ENCODE measurements around the gene SH3BP2.

SH3BP2 gene

DNA sequence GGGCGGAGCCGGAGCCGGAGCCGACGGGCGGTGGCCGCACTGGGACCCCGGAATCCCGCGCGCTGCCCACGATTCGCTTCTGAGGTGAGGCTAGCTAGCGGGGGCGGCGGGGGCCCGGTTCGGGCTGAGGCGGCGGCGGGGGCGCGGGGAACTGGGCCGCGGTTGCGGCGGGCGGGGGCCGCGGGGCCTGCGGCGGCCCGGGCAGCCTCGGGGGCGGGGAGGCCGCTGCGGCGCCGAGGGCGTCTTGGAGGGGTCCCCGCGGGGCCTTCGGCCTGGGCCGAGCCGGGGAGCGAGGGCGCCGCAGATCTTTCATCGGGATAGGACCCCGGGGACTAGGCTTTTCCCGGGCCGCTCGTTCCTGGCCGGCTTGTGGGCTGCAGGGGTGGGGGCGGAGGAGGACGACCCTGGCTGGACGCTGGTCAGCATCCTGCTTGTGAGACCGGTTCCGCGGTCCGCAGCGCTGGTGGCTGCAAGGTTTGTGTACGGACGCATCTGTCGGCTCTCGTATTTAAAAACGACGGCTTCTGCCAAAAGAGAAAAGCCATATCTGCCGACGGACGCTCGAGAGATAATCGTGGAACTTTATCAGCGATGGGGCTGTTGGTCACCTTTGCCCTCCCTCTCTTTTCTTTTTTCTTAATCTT is 51.2 kb downstream of the SH3BP2 start:
- H3K9me3 ChIP-seq: no peaks in the 10 kb centered on the region
- in situ Hi-C loops (cut with MboI; ENCODE audit: low sequenced_read_pairs): no loop called here
- peak overlapping the region; percentile 76 for H3K4me3 ChIP-seq
- no peaks in the 10 kb centered on the region for H3K27me3 ChIP-seq (ENCODE audit: low read depth)
- peak in 1 of 2 experiments; percentile 44 for DNase-seq (ENCODE audit: low spot score in 2 of 2)
- no peaks in the 10 kb centered on the region for H3K36me3 ChIP-seq (replicated peaks)
- H3K4me1 ChIP-seq: peaks cover 3% of the 10 kb centered on the region; the same call in 1 of the 2 replicates

GRCh38 chr4:2846172-2846571 is 53.3 kb downstream of the SH3BP2 start:
- DNase-seq (ENCODE audit: low spot score in 2 of 2): no peak
- no peaks in the 10 kb centered on the region for H3K27me3 ChIP-seq (ENCODE audit: low read depth)
- H3K36me3 ChIP-seq (replicated peaks): no peaks in the 10 kb centered on the region
- H3K9me3 ChIP-seq: no peaks in the 10 kb centered on the region
- in situ Hi-C loops (cut with MboI; ENCODE audit: low sequenced_read_pairs): no loop called here
- H3K4me1 ChIP-seq: peaks cover 6% of the 10 kb centered on the region; the same call in 1 of the 2 replicates
- no peak overlapping the region for H3K4me3 ChIP-seq

- H3K9me3 ChIP-seq: no peaks in the 10 kb centered on the region
- in situ Hi-C loops (cut with MboI; ENCODE audit: low sequenced_read_pairs): no loop called here
- no peak for DNase-seq (ENCODE audit: low spot score in 2 of 2)
- no peaks in the 10 kb centered on the region for H3K36me3 ChIP-seq (replicated peaks)
- no peak overlapping the region for H3K4me3 ChIP-seq
- H3K27me3 ChIP-seq (ENCODE audit: low read depth): no peaks in the 10 kb centered on the region
- peaks cover 9% of the 10 kb centered on the region; the same call in 1 of the 2 replicates for H3K4me1 ChIP-seq
These were observed 54.5 kb downstream of the SH3BP2 start for GRCh38 chr4:2847302-2847871.

DNA sequence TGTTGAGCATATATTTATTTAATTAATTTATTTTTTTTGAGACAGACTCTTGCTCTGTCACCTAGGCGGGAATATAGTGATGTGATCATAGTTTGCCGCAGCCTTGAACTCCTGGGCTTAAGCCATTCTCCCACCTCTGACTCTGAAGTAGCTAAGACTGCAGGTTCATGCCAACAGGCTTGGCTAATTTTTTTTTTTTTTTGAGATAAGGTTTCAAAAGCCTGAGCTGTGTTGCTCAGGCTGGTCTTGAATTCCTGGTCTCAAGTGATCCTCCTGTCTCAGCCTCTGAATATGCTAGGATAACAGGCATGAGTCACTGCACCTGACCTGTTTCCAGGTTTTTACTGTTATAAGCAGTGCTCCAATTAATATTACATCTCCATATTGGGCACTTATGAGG is 55.6 kb downstream of the SH3BP2 start:
- Histone ChIP-seq H3K27me3 (ENCODE audit: low read depth) (no peaks in the 10 kb centered on the region), H3K36me3 (replicated peaks) (peaks cover 2% of the 10 kb centered on the region), H3K4me3 (no peak overlapping the region), H3K9me3 (no peaks in the 10 kb centered on the region), H3K4me1 (peaks cover 5% of the 10 kb centered on the region; the same call in 1 of the 2 replicates)
- no peak for DNase-seq (ENCODE audit: low spot score in 2 of 2)
- in situ Hi-C loops (cut with MboI; ENCODE audit: low sequenced_read_pairs): no loop called here

DNA sequence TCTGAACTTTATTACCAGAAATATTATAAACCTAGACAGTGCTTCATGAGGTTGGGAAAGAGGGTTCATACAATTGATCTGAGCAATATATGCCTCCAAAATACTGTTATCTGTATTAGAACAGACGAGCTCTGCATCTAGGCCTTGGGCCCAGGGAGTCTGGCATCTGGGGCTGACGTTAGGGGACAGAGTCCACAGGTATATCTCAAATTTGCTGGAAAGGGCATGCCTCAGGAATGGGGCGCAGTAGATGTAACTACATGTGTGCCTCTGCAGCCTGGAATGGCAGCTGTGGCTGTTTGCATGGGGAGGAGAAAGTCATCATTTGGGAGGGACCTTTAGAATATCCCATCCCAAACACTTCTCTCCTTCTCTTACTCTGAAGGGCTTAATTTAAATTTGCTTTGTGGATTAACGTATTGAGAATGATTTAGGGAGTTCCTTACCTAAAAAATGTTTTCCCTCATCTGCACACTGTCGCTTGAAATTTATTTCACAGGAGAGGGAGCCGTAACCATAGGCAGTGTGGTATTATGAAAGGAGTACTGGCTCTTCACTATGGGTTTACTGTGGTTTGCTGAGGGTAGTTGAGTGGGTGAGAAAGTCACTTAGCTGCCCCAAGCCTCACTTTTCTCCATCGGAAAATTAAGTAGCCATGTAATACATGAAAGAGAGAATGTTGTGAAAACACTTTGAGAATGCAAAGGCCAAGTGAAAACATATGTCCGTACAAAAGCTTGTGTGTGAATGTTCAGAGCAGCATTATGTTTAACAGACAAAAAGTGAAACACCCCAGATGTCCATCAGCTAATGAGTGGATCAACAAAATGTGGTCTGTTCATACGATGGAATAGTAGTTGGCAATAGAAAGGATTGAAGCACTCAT is 56.6 kb downstream of the SH3BP2 start:
- peaks cover 5% of the 10 kb centered on the region; the same call in 1 of the 2 replicates for H3K4me1 ChIP-seq
- in situ Hi-C loops (cut with MboI; ENCODE audit: low sequenced_read_pairs): no loop called here
- H3K9me3 ChIP-seq: no peaks in the 10 kb centered on the region
- no peak overlapping the region for H3K4me3 ChIP-seq
- H3K27me3 ChIP-seq (ENCODE audit: low read depth): no peaks in the 10 kb centered on the region
- H3K36me3 ChIP-seq (replicated peaks): peaks cover 12% of the 10 kb centered on the region
- DNase-seq (ENCODE audit: low spot score in 2 of 2): no peak

DNA sequence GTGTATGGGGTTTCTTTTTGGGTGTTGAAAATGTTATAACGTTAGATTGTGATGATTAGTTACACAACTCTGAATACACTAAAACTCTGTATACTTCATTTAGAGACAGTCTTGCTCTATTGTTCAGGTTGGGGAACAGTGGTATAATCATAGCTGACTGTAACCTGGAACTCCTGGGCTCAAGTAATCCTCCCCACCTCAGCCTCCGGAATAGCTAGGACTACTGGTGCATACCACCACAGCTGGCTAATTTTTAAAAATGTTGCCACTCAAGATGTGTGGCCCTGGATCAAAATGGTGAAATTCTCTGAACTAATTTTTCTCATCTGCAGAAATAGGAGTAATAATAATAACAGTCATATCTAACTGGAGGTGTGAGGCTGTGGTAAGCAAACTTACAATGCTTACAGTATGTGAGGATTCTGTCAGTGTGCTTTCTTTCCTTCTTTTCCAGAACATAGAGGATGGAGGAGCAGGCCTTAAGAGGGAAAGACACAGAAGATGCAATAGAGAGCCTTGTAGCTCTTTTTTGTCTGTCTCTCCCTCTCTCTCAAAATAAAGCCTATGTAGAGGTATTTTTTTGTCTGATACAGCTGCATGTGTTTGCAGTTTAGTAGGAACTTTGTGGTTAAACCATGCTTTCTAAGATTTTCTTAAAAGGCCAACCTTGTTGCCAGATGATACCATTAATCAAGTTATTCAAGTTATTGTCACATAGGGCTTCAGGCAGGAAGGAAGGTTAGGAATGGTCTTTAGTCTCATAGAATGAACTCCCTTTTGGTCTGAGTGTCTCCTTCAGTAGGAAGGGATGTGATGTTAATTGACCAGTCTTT is 58.3 kb downstream of the SH3BP2 start:
- Histone ChIP-seq H3K36me3 (replicated peaks) (peaks cover 12% of the 10 kb centered on the region), H3K27me3 (ENCODE audit: low read depth) (no peaks in the 10 kb centered on the region), H3K4me1 (peaks cover 5% of the 10 kb centered on the region; the same call in 1 of the 2 replicates), H3K9me3 (no peaks in the 10 kb centered on the region), H3K4me3 (no peak overlapping the region)
- in situ Hi-C loops (cut with MboI; ENCODE audit: low sequenced_read_pairs): no loop called here
- DNase-seq (ENCODE audit: low spot score in 2 of 2): no peak

DNA sequence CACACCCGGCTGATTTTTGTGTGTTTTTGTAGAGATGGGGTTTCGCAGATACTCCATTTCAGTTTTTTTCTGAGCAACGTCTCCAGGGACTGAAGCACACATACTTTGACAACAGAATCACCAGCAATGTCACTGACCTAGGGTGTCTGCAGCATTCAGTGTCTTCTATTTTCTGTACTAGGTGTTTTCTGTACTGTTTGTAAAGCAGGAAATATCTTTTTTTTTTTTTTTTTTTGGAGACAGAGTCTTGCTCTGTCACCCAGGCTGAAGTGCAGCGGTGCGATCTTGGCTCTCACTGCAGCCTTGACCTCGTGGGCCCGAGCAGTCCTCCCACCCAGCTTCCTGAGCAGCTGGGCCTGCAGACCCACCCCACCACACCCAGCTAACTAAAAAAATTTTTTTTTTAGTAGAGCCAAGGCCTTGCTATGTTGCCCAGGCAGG is 59.6 kb downstream of the SH3BP2 start:
- in situ Hi-C loops (cut with MboI; ENCODE audit: low sequenced_read_pairs): no loop called here
- Histone ChIP-seq H3K4me3 (no peak overlapping the region), H3K4me1 (peaks cover 5% of the 10 kb centered on the region; the same call in 1 of the 2 replicates), H3K9me3 (no peaks in the 10 kb centered on the region), H3K27me3 (ENCODE audit: low read depth) (no peaks in the 10 kb centered on the region), H3K36me3 (replicated peaks) (peaks cover 12% of the 10 kb centered on the region)
- DNase-seq (ENCODE audit: low spot score in 2 of 2): no peak

DNA sequence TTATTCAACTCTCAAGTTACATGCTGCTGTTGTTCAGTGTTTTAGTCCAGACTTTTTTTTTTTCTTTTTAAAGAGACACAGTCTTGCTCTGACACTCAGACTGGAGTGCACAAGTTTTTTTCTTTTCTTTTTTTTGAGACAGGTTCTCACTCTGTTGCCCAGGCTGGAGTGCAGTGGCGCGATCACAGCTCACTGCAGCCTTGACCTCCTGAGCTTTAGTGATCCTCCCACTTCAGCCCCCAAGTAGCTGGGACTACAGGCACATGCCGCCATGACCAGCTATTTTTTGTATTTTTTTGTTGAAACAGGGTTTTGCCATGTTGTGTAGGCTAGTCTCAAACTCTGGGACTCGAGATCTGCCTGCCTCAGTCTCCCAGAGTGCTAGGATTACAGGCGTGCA is 62.7 kb downstream of the SH3BP2 start:
- Histone ChIP-seq H3K4me3 (no peak overlapping the region), H3K27me3 (ENCODE audit: low read depth) (no peaks in the 10 kb centered on the region), H3K4me1 (peaks cover 14% of the 10 kb centered on the region; the same call in 1 of the 2 replicates), H3K36me3 (replicated peaks) (peaks cover 12% of the 10 kb centered on the region), H3K9me3 (no peaks in the 10 kb centered on the region)
- in situ Hi-C loops (cut with MboI; ENCODE audit: low sequenced_read_pairs): no loop called here
- DNase-seq (ENCODE audit: low spot score in 2 of 2): no peak

DNA sequence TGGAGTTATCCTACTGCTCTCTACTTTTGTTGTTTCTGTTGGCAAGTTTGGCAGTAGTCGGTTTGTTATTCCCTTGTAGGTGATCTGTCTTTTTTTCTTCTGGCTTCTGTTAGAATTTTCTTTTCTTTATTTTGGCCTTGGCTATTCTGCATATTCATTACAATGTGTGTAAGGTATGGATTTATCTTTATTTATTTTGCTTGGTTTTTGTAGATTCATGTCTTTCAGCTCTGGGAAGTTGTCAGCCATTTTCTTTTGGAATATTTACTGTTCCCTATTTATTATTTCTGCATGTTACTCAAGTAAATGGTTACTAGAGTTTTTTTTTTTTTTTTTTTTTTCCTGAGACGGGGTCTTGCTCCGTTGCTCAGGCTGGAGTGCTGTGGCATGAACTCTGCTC is 63.4 kb downstream of the SH3BP2 start:
- H3K4me3 ChIP-seq: no peak overlapping the region
- peaks cover 18% of the 10 kb centered on the region for H3K4me1 ChIP-seq
- DNase-seq (ENCODE audit: low spot score in 2 of 2): no peak
- H3K9me3 ChIP-seq: no peaks in the 10 kb centered on the region
- in situ Hi-C loops (cut with MboI; ENCODE audit: low sequenced_read_pairs): no loop called here
- H3K36me3 ChIP-seq (replicated peaks): peaks cover 12% of the 10 kb centered on the region
- H3K27me3 ChIP-seq (ENCODE audit: low read depth): no peaks in the 10 kb centered on the region

- no peaks in the 10 kb centered on the region for H3K27me3 ChIP-seq (ENCODE audit: low read depth)
- H3K36me3 ChIP-seq (replicated peaks): peaks cover 12% of the 10 kb centered on the region
- in situ Hi-C loops (cut with MboI; ENCODE audit: low sequenced_read_pairs): no loop called here
- H3K4me1 ChIP-seq: peaks cover 25% of the 10 kb centered on the region
- DNase-seq (ENCODE audit: low spot score in 2 of 2): no peak
- no peaks in the 10 kb centered on the region for H3K9me3 ChIP-seq
- H3K4me3 ChIP-seq: no peak overlapping the region
These were observed 64.6 kb downstream of the SH3BP2 start for GRCh38 chr4:2857349-2857927.

DNA sequence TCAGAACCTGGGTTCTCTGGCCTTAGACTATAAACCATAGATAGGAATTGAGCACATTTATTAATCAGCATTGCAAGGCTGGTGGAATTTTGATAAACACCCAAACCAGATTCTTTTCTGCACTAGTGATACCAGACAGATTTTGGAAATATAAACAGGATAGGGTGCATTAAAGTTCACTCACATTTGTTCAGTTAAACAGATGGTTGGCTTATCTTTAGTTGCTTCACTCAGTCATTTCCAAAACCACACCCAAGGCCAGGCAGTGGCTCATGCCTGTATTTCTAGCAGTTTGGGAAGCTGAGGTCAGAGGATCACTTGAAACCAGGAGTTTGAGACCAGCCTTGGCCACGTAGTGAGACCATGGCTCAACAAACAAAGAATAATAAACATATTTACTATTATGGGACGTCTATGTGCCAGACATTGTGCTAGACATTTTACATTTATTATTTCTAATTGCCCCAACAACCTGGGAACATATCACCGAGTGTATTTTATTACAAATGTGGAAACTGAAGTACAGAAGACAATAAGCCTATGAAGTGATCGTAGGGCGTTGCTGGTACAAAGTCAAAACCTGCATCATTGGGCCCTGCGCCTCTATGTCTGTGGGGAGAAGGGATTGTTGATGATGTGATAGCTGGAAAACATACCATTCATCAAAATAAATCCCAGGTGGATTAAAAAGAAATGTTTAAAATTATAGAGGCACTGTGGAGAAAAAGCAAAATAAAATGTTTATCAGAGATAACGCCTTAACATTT is 65.7 kb downstream of the SH3BP2 start:
- no peaks in the 10 kb centered on the region for H3K27me3 ChIP-seq (ENCODE audit: low read depth)
- peaks cover 29% of the 10 kb centered on the region for H3K4me1 ChIP-seq
- peaks cover 8% of the 10 kb centered on the region for H3K36me3 ChIP-seq (replicated peaks)
- H3K4me3 ChIP-seq: no peak overlapping the region
- H3K9me3 ChIP-seq: no peaks in the 10 kb centered on the region
- in situ Hi-C loops (cut with MboI; ENCODE audit: low sequenced_read_pairs): no loop called here
- no peak for DNase-seq (ENCODE audit: low spot score in 2 of 2)

- in situ Hi-C loops (cut with MboI; ENCODE audit: low sequenced_read_pairs): no loop called here
- no peaks in the 10 kb centered on the region for H3K36me3 ChIP-seq (replicated peaks)
- no peaks in the 10 kb centered on the region for H3K9me3 ChIP-seq
- DNase-seq (ENCODE audit: low spot score in 2 of 2): no peak
- H3K27me3 ChIP-seq (ENCODE audit: low read depth): no peaks in the 10 kb centered on the region
- H3K4me3 ChIP-seq: no peak overlapping the region
- H3K4me1 ChIP-seq: peaks cover 29% of the 10 kb centered on the region
These were observed 66.6 kb downstream of the SH3BP2 start for GRCh38 chr4:2859514-2859913.

Measured in HAP-1 (cell line).